ENCODE data around the gene REL. TPM values are rescaled to one million over a fixed set of nuclear protein-coding genes. Genes with fewer than 3 reads are reported as not detected.

Gene REL
- total RNA-seq, 1 experiment from 2014 or later = 11.5 TPM

DNA sequence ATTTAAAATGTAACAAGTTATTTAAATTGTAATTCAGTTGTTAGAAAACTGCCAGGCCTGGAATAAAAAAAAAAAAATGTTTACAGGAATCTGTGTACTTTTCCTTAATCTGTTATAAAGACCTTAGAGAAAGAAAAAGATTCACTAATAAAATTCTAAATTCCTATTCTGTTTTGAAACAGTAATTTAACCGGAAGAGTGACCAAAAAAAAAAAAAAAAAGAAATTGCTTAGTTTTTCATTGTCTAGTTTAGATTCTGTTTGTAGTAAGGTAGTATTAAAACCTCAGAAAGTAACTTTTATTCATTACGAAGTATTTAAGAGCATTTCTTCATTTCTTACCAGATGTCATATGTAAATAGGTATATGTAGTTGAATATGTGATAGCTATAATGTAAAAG is 2.5 kb downstream of the REL start:
- Histone ChIP-seq H3K4me1 (ENCODE audit: insufficient read depth, low read length, poor library complexity, severe bottlenecking) (peaks cover 39% of the 10 kb centered on the region), H3K9me3 (ENCODE audit: low read depth, low read length, poor library complexity, severe bottlenecking) (no peaks in the 10 kb centered on the region), H3K36me3 (ENCODE audit: insufficient read depth, low read length, poor library complexity, severe bottlenecking) (no peaks in the 10 kb centered on the region), H3K27me3 (replicated peaks; ENCODE audit: insufficient read depth, low read depth, low read length, poor library complexity) (no peaks in the 10 kb centered on the region), H3K27ac (ENCODE audit: low read depth, low read length, poor library complexity, severe bottlenecking) (peak overlapping the region; percentile 98), H3K4me3 (ENCODE audit: low read depth, low read length, poor library complexity, severe bottlenecking) (peak overlapping the region; percentile 99)
- intact Hi-C loops (cut with micrococcal nuclease; ENCODE audit: unreplicated experiment) = loop anchor here (5.0 kb wide), 1 partner anchor 77 kb away; no protein-coding TSS in a partner anchor
- no TSS peak for BruUV-seq (replicated peaks)
- POLR2A ChIA-PET (ENCODE audit: low non-redundant PET) = no interaction called here
- no peak for TF ChIP-seq EZH2 (IDR thresholded peaks at IDR 0.05; ENCODE audit: borderline replicate concordance, low read depth, low read length, poor library complexity, severe bottlenecking)
- TF ChIP-seq, protein P1, sequence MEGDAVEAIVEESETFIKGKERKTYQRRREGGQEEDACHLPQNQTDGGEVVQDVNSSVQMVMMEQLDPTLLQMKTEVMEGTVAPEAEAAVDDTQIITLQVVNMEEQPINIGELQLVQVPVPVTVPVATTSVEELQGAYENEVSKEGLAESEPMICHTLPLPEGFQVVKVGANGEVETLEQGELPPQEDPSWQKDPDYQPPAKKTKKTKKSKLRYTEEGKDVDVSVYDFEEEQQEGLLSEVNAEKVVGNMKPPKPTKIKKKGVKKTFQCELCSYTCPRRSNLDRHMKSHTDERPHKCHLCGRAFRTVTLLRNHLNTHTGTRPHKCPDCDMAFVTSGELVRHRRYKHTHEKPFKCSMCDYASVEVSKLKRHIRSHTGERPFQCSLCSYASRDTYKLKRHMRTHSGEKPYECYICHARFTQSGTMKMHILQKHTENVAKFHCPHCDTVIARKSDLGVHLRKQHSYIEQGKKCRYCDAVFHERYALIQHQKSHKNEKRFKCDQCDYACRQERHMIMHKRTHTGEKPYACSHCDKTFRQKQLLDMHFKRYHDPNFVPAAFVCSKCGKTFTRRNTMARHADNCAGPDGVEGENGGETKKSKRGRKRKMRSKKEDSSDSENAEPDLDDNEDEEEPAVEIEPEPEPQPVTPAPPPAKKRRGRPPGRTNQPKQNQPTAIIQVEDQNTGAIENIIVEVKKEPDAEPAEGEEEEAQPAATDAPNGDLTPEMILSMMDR (conservative IDR thresholded peaks at IDR 0.05; ENCODE audit: low read depth, low read length) = no peak
- DNase-seq (ENCODE audit: low spot score) = no peak
- CTCF ChIA-PET = no interaction called here

DNA sequence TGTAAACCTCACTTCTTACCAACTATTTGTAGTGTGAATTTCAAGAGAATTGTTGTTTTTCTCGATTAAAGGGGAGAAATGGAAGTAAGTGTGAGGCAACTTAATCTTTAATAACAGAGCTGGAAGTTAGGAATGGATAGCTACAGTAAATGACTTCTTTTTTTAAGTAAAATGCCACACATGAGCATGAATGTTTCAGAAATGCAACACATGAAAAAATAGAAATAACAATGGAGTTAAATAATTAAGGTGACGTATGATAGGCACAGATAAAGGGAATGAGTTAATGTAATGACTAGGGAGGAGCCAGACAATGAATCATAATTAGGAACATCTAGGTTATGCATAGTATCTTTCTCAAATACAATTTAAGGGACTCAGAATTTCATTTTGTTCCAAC is 3.4 kb downstream of the REL start:
- BruUV-seq (replicated peaks) = no TSS peak
- POLR2A ChIA-PET (ENCODE audit: low non-redundant PET) = no interaction called here
- Histone ChIP-seq H3K9me3 (ENCODE audit: low read depth, low read length, poor library complexity, severe bottlenecking) (no peaks in the 10 kb centered on the region), H3K36me3 (ENCODE audit: insufficient read depth, low read length, poor library complexity, severe bottlenecking) (no peaks in the 10 kb centered on the region), H3K27ac (ENCODE audit: low read depth, low read length, poor library complexity, severe bottlenecking) (peak overlapping the region; percentile 65), H3K4me1 (ENCODE audit: insufficient read depth, low read length, poor library complexity, severe bottlenecking) (peaks cover 39% of the 10 kb centered on the region), H3K27me3 (replicated peaks; ENCODE audit: insufficient read depth, low read depth, low read length, poor library complexity) (no peaks in the 10 kb centered on the region), H3K4me3 (ENCODE audit: low read depth, low read length, poor library complexity, severe bottlenecking) (peak overlapping the region; percentile 99)
- DNase-seq (ENCODE audit: low spot score) = no peak
- TF ChIP-seq EZH2 (IDR thresholded peaks at IDR 0.05; ENCODE audit: borderline replicate concordance, low read depth, low read length, poor library complexity, severe bottlenecking) = no peak
- TF ChIP-seq, protein P1 (conservative IDR thresholded peaks at IDR 0.05; ENCODE audit: low read depth, low read length) = no peak
- intact Hi-C loops (cut with micrococcal nuclease; ENCODE audit: unreplicated experiment) = loop anchor here (5.0 kb wide), 1 partner anchor 77 kb away; no protein-coding TSS in a partner anchor
- CTCF ChIA-PET = no interaction called here

DNA sequence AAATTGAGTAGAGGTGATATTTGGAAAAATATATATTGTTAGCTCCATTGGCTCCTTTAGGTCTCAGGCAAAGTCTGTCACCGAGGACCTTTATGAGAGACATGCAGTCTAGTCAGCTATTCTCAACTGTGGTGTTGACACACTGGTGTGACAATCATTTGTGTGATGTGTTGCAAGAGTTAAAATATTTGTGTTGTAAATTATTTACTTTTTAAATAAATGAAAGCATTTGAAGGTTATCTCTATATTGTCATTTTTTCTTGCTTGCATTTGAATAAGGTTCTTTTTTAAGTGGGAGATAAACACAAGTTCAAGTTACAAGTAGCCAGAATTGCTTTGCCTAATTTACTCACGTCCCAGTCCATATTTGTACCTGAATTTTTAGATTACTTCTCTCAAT is 4.3 kb downstream of the REL start:
- CTCF ChIA-PET = no interaction called here
- Histone ChIP-seq H3K27me3 (replicated peaks; ENCODE audit: insufficient read depth, low read depth, low read length, poor library complexity) (no peaks in the 10 kb centered on the region), H3K4me3 (ENCODE audit: low read depth, low read length, poor library complexity, severe bottlenecking) (no peak overlapping the region), H3K9me3 (ENCODE audit: low read depth, low read length, poor library complexity, severe bottlenecking) (no peaks in the 10 kb centered on the region), H3K27ac (ENCODE audit: low read depth, low read length, poor library complexity, severe bottlenecking) (no peak overlapping the region), H3K36me3 (ENCODE audit: insufficient read depth, low read length, poor library complexity, severe bottlenecking) (no peaks in the 10 kb centered on the region), H3K4me1 (ENCODE audit: insufficient read depth, low read length, poor library complexity, severe bottlenecking) (peaks cover 39% of the 10 kb centered on the region)
- DNase-seq (ENCODE audit: low spot score) = no peak
- POLR2A ChIA-PET (ENCODE audit: low non-redundant PET) = no interaction called here
- intact Hi-C loops (cut with micrococcal nuclease; ENCODE audit: unreplicated experiment) = no loop called here
- TF ChIP-seq, protein P1 (conservative IDR thresholded peaks at IDR 0.05; ENCODE audit: low read depth, low read length) = no peak
- TF ChIP-seq EZH2 (IDR thresholded peaks at IDR 0.05; ENCODE audit: borderline replicate concordance, low read depth, low read length, poor library complexity, severe bottlenecking) = no peak
- no TSS peak for BruUV-seq (replicated peaks)

Data from A673 (cell line).